OCI-M2 (cell line): Measurements from ENCODE around the gene MTM1.

Source experiments
- DNase-seq: peaks from one replicate; lab custom pipeline; 2025; ENCODE audit not compliant: unreplicated experiment; lab: John Stamatoyannopoulos, UW

The MTM1 gene

GRCh38 chrX:150655788-150656187 lies 87.4 kb downstream of the MTM1 start:
- DNase-seq = no peak

- no peak for DNase-seq
Measured at GRCh38 chrX:150663073-150663472, 94.7 kb downstream of the MTM1 start.

GRCh38 chrX:150664290-150664689 lies 95.9 kb downstream of the MTM1 start:
- no peak for DNase-seq

- DNase-seq = no peak
Measured at GRCh38 chrX:150676221-150676620, 107.8 kb downstream of the MTM1 start.

GRCh38 chrX:150680974-150681373 lies 112.6 kb downstream of the MTM1 start:
- no peak for DNase-seq

GRCh38 chrX:150683112-150683511 lies 114.7 kb downstream of the MTM1 start:
- no peak for DNase-seq

GRCh38 chrX:150683536-150684146 lies 115.2 kb downstream of the MTM1 start:
- no peak for DNase-seq

GRCh38 chrX:150688911-150689451 lies 120.6 kb downstream of the MTM1 start:
- DNase-seq = no peak

- DNase-seq = no peak
Measured at GRCh38 chrX:150690126-150690525, 121.7 kb downstream of the MTM1 start.

GRCh38 chrX:150692296-150692695 lies 123.9 kb downstream of the MTM1 start:
- no peak for DNase-seq

- no peak for DNase-seq
Measured at GRCh38 chrX:150692831-150693724, 124.7 kb downstream of the MTM1 start, which contains the start of gene MTMR1. Gene MTMR1, plus strand, starts transcription at chrX:150693396. Its CDS starts 135 bp downstream, at chrX:150693531.

- DNase-seq = no peak
Measured at GRCh38 chrX:150693725-150694574, 125.5 kb downstream of the MTM1 start.

GRCh38 chrX:150694738-150695410 lies 126.5 kb downstream of the MTM1 start:
- DNase-seq = no peak

- no peak for DNase-seq
Measured at GRCh38 chrX:150696331-150696730, 127.9 kb downstream of the MTM1 start.

GRCh38 chrX:150696866-150697265 lies 128.4 kb downstream of the MTM1 start:
- no peak for DNase-seq

- no peak for DNase-seq
Measured at GRCh38 chrX:150697641-150698040, 129.2 kb downstream of the MTM1 start.

- DNase-seq = no peak
Measured at GRCh38 chrX:150698981-150699380, 130.6 kb downstream of the MTM1 start.

GRCh38 chrX:150700107-150700506 lies 131.7 kb downstream of the MTM1 start:
- no peak for DNase-seq

- no peak for DNase-seq
Measured at GRCh38 chrX:150701377-150701776, 133.0 kb downstream of the MTM1 start.

- no peak for DNase-seq
Measured at GRCh38 chrX:150702966-150703694, 134.7 kb downstream of the MTM1 start.
